GM23338 (cell line): Measurements from ENCODE around the gene INSL3. TPM values are rescaled to one million over a fixed set of nuclear protein-coding genes. Genes with fewer than 3 reads are reported as not detected.

Experiments used
- ATAC-seq: fragments of 200-7000 bp; cut with Tn5 transposase; 3 replicates; pipeline ENCODE4 v1.9.1; 2020
- DNase-seq: peaks from one replicate; pipeline ENCODE4 v3.0.0-alpha.2; 2015; ENCODE audit warnings: low spot score
- H2AFZ ChIP-seq: fragments of 200-600 bp; sonication (generic); 2 replicates; pipeline ENCODE4 v1.8.0; 2016; ENCODE audit warnings: antibody characterized with exemption, mild to moderate bottlenecking, moderate library complexity
- H3F3A ChIP-seq: fragments of 200-600 bp; sonication (generic); replicated peaks from 2 replicates; pipeline ENCODE4 v1.8.0; 2017; ENCODE audit warnings: antibody characterized with exemption, mixed run types, low read depth
- H3K27ac ChIP-seq: fragments of 200-600 bp; sonication (generic); 2 replicates; pipeline ENCODE4 v1.6.1; 2016; ENCODE audit warnings: low read depth
- H3K27me3 ChIP-seq: fragments of 200-600 bp; sonication (generic); 2 replicates; pipeline ENCODE4 v1.8.0; 2016; ENCODE audit warnings: mild to moderate bottlenecking, mixed run types, moderate library complexity; ENCODE audit not compliant: insufficient read depth
- H3K36me3 ChIP-seq: fragments of 200-600 bp; sonication (generic); 2 replicates; pipeline ENCODE4 v1.8.0; 2016; ENCODE audit warnings: mild to moderate bottlenecking; ENCODE audit not compliant: insufficient read depth
- H3K4me1 ChIP-seq: fragments of 200-600 bp; sonication (generic); 2 replicates; pipeline ENCODE4 v1.8.0; 2016; ENCODE audit warnings: mild to moderate bottlenecking, moderate library complexity; ENCODE audit not compliant: insufficient read depth
- H3K4me2 ChIP-seq: fragments of 200-600 bp; sonication (generic); 2 replicates; pipeline ENCODE4 v1.7.1; 2017; ENCODE audit warnings: mixed run types
- H3K4me3 ChIP-seq: fragments of 200-600 bp; sonication (generic); 2 replicates; pipeline ENCODE4 v1.6.1; 2016; ENCODE audit warnings: mixed run types
- H3K79me2 ChIP-seq: fragments of 200-600 bp; sonication (generic); replicated peaks from 2 replicates; pipeline ENCODE4 v1.8.0; 2017; ENCODE audit warnings: mild to moderate bottlenecking; ENCODE audit not compliant: insufficient read depth
- H3K9me2 ChIP-seq: fragments of 200-600 bp; sonication (generic); 2 replicates; pipeline ENCODE4 v1.8.0; 2017; ENCODE audit not compliant: insufficient read depth
- H4K20me1 ChIP-seq: fragments of 200-600 bp; sonication (generic); replicated peaks from 2 replicates; pipeline ENCODE4 v1.8.0; 2017; ENCODE audit warnings: mild to moderate bottlenecking; ENCODE audit not compliant: insufficient read depth
- H3K27ac Mint-ChIP-seq: 2 replicates; pipeline ENCODE4 v1.8.0; 2020; ENCODE audit warnings: inconsistent platforms, mild to moderate bottlenecking, moderate library complexity, mixed read lengths
- H3K27me3 Mint-ChIP-seq: 3 replicates; pipeline ENCODE4 v1.8.0; 2022; ENCODE audit warnings: low read depth, mild to moderate bottlenecking, moderate library complexity, mixed read lengths, inconsistent platforms; ENCODE audit not compliant: insufficient read depth, poor library complexity
- H3K36me3 Mint-ChIP-seq: 3 replicates; pipeline ENCODE4 v1.8.0; 2021; ENCODE audit warnings: low read depth, mild to moderate bottlenecking, inconsistent platforms, moderate library complexity, mixed read lengths
- H3K4me1 Mint-ChIP-seq: 3 replicates; pipeline ENCODE4 v1.8.0; 2020; ENCODE audit warnings: mild to moderate bottlenecking, inconsistent platforms, mixed read lengths
- H3K4me3 Mint-ChIP-seq: 3 replicates; pipeline ENCODE4 v1.8.0; 2021; ENCODE audit warnings: moderate library complexity, mild to moderate bottlenecking, inconsistent platforms, mixed read lengths
- H3K9me3 Mint-ChIP-seq: 3 replicates; pipeline ENCODE4 v1.8.0; 2020; ENCODE audit warnings: moderate library complexity, mild to moderate bottlenecking, inconsistent platforms, mixed read lengths
- CREB1 ChIP-seq: fragments of 250-450 bp; sonication (Bioruptor Pico); IDR thresholded peaks from 2 replicates; pipeline ENCODE4 v1.5.0; 2020; ENCODE audit warnings: low read depth, mild to moderate bottlenecking, moderate library complexity
- EZH2phosphoT487 ChIP-seq: fragments of 200-600 bp; sonication (generic); IDR thresholded peaks from one replicate; pipeline ENCODE4 v1.8.1; 2018; ENCODE audit warnings: antibody characterized with exemption; ENCODE audit not compliant: unreplicated experiment
- JUNB ChIP-seq: IDR thresholded peaks from one replicate; pipeline ENCODE4 v1.6.1; 2016; ENCODE audit warnings: antibody characterized with exemption; ENCODE audit not compliant: unreplicated experiment
- NANOG ChIP-seq: IDR thresholded peaks from 2 replicates; pipeline ENCODE4 v1.6.1; 2016; ENCODE audit warnings: antibody characterized with exemption, borderline replicate concordance
- POLR2AphosphoS5 ChIP-seq: IDR thresholded peaks from 2 replicates; pipeline ENCODE4 v1.6.1; 2016; ENCODE audit warnings: antibody characterized with exemption, low read depth
- polyA plus RNA-seq: library from polyadenylated mRNA; unstranded; fragments of >200 nt; fragmentation: Nextera tagmentation; extraction: Ambion mirVana; gene quantifications from 2 replicates; pipeline ENCODE4 v1.2.1, GENCODE V29; 2016
- total RNA-seq: library from RNA; depleted of rRNA; stranded (reverse); fragments of >200 nt; shearing (Covaris generic); gene quantifications from 2 replicates; pipeline ENCODE4 v1.2.3, GENCODE V29; 2014
- TF ChIP-seq, protein P1 (sequence below), 2 experiments: fragments of 200-600 bp in 1 of 2; sonication (generic) in 1 of 2; conservative IDR thresholded peaks; 2 replicates each; pipeline versions ENCODE4 v1.5.1 to v1.6.1; 2016 to 2017; ENCODE audit warnings: antibody characterized with exemption in 2 of 2, low read depth in 2 of 2, mild to moderate bottlenecking in 2 of 2, moderate library complexity in 1 of 2
- TF ChIP-seq, protein P2 (sequence below): fragments of 250-450 bp; sonication (Bioruptor Pico); IDR thresholded peaks from 2 replicates; pipeline ENCODE4 v1.5.0; 2020; ENCODE audit warnings: mild to moderate bottlenecking, moderate library complexity

Gene INSL3
- total and polyA plus RNA-seq, 2 experiments from 2014 or later, result 0.76 TPM; not detected in 1

DNA sequence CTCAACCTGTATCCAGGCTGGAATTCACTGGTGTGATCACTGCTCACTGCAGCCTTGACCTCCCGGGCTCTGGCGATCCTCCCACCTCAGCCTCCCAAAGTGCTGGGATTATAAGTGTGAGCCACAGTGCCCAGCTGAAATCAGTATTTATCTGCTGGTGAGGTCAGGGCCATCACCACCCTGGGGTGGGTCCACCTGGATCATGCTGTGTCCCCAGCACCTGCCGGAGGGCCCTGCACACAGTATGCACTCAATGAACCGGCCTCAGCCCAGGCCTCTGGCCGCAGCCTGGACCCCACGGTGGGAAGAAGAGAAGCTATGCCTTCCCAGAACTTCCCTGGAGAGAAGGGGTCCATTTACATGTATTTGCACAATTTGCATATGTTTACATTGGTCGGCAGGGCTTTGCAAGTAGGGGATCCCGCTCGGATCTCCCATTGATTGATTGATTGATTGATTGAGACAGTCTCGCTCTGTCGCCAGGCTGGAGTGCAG, 47.8 kb upstream of the INSL3 start:
- peaks cover 12% of the 10 kb centered on the region for H3K4me1 Mint-ChIP-seq
- peaks cover 30% of the 10 kb centered on the region for H3F3A ChIP-seq
- 0 out of 2 replicates have a peak overlapping the region, but pooled peaks have one; percentile 21 for H3K27ac ChIP-seq
- peak overlapping the region; percentile 41; the same call in 1 of the 2 replicates for H3K4me3 ChIP-seq
- ATAC-seq, result peak; percentile 22
- peaks cover 12% of the 10 kb centered on the region; the same call in 1 of the 2 replicates for H3K4me1 ChIP-seq
- no peaks in the 10 kb centered on the region for H3K9me3 Mint-ChIP-seq
- DNase-seq, result peak; percentile 91
- H4K20me1 ChIP-seq, result 0 out of 2 replicates have a peak, but pooled peaks cover 9% of the 10 kb centered on the region
- TF ChIP-seq, protein P1, sequence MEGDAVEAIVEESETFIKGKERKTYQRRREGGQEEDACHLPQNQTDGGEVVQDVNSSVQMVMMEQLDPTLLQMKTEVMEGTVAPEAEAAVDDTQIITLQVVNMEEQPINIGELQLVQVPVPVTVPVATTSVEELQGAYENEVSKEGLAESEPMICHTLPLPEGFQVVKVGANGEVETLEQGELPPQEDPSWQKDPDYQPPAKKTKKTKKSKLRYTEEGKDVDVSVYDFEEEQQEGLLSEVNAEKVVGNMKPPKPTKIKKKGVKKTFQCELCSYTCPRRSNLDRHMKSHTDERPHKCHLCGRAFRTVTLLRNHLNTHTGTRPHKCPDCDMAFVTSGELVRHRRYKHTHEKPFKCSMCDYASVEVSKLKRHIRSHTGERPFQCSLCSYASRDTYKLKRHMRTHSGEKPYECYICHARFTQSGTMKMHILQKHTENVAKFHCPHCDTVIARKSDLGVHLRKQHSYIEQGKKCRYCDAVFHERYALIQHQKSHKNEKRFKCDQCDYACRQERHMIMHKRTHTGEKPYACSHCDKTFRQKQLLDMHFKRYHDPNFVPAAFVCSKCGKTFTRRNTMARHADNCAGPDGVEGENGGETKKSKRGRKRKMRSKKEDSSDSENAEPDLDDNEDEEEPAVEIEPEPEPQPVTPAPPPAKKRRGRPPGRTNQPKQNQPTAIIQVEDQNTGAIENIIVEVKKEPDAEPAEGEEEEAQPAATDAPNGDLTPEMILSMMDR (conservative IDR thresholded peaks at IDR 0.05; ENCODE audit: low read depth in 2 of 2), result no peak
- TF ChIP-seq EZH2phosphoT487 (no peak), CREB1 (CRISPR knock-in tag) (no peak), POLR2AphosphoS5 (no peak), NANOG (no peak), JUNB (no peak)
- TF ChIP-seq, protein P2, sequence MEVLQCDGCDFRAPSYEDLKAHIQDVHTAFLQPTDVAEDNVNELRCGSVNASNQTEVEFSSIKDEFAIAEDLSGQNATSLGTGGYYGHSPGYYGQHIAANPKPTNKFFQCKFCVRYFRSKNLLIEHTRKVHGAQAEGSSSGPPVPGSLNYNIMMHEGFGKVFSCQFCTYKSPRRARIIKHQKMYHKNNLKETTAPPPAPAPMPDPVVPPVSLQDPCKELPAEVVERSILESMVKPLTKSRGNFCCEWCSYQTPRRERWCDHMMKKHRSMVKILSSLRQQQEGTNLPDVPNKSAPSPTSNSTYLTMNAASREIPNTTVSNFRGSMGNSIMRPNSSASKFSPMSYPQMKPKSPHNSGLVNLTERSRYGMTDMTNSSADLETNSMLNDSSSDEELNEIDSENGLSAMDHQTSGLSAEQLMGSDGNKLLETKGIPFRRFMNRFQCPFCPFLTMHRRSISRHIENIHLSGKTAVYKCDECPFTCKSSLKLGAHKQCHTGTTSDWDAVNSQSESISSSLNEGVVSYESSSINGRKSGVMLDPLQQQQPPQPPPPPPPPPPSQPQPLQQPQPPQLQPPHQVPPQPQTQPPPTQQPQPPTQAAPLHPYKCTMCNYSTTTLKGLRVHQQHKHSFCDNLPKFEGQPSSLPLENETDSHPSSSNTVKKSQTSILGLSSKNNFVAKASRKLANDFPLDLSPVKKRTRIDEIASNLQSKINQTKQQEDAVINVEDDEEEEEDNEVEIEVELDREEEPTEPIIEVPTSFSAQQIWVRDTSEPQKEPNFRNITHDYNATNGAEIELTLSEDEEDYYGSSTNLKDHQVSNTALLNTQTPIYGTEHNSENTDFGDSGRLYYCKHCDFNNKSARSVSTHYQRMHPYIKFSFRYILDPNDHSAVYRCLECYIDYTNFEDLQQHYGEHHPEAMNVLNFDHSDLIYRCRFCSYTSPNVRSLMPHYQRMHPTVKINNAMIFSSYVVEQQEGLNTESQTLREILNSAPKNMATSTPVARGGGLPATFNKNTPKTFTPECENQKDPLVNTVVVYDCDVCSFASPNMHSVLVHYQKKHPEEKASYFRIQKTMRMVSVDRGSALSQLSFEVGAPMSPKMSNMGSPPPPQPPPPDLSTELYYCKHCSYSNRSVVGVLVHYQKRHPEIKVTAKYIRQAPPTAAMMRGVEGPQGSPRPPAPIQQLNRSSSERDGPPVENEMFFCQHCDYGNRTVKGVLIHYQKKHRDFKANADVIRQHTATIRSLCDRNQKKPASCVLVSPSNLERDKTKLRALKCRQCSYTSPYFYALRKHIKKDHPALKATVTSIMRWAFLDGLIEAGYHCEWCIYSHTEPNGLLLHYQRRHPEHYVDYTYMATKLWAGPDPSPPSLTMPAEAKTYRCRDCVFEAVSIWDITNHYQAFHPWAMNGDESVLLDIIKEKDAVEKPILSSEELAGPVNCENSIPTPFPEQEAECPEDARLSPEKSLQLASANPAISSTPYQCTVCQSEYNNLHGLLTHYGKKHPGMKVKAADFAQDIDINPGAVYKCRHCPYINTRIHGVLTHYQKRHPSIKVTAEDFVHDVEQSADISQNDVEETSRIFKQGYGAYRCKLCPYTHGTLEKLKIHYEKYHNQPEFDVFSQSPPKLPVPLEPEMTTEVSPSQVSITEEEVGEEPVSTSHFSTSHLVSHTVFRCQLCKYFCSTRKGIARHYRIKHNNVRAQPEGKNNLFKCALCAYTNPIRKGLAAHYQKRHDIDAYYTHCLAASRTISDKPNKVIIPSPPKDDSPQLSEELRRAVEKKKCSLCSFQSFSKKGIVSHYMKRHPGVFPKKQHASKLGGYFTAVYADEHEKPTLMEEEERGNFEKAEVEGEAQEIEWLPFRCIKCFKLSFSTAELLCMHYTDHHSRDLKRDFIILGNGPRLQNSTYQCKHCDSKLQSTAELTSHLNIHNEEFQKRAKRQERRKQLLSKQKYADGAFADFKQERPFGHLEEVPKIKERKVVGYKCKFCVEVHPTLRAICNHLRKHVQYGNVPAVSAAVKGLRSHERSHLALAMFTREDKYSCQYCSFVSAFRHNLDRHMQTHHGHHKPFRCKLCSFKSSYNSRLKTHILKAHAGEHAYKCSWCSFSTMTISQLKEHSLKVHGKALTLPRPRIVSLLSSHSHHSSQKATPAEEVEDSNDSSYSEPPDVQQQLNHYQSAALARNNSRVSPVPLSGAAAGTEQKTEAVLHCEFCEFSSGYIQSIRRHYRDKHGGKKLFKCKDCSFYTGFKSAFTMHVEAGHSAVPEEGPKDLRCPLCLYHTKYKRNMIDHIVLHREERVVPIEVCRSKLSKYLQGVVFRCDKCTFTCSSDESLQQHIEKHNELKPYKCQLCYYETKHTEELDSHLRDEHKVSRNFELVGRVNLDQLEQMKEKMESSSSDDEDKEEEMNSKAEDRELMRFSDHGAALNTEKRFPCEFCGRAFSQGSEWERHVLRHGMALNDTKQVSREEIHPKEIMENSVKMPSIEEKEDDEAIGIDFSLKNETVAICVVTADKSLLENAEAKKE (CRISPR knock-in tag), result 0 out of 2 replicates have a peak, but pooled peaks have one; percentile 16
- 0 out of 2 replicates have a peak overlapping the region, but pooled peaks have one; percentile 2 for H3K27ac Mint-ChIP-seq
- peaks cover 3% of the 10 kb centered on the region; the same call in 1 of the 2 replicates for H3K36me3 ChIP-seq
- H3K27me3 ChIP-seq, result peaks cover 41% of the 10 kb centered on the region
- H3K36me3 Mint-ChIP-seq, result peaks cover 18% of the 10 kb centered on the region
- no peak overlapping the region for H2AFZ ChIP-seq
- H3K4me3 Mint-ChIP-seq, result peak overlapping the region; percentile 12; the same call in 1 of the 3 replicates
- peaks cover 50% of the 10 kb centered on the region for H3K27me3 Mint-ChIP-seq
- no peaks in the 10 kb centered on the region for H3K79me2 ChIP-seq
- H3K4me2 ChIP-seq, result peak overlapping the region; percentile 74
- no peaks in the 10 kb centered on the region for H3K9me2 ChIP-seq
